ENCODE data around the gene CMSS1.

The CMSS1 gene

DNA sequence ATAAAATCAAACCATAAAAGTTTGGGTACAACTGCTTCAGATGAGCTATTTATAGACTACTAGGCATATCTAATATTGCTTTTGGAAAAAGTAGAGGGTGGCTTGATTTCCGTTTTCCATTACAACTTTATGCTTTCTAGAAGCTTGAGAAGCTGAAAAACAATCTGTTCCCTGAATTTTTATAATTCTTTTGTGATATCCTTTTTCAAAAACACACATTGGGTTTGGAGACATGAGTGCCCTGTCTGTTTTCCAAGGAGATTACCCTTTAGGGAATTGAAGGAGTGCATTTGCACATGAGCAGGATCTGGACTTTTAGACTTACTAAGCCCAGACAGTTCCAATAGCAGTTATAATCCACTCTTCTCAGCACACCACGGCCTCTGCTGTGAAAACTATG is 346.1 kb downstream of the CMSS1 start:
- no peak overlapping the region for H3K27ac Mint-ChIP-seq
- no peaks in the 10 kb centered on the region for H3K27me3 Mint-ChIP-seq
- H3K36me3 Mint-ChIP-seq = peaks cover 11% of the 10 kb centered on the region
- DNase-seq (ENCODE audit: low spot score in 2 of 2) (no peak), ATAC-seq (ENCODE audit: low read depth) (no peak)
- no peak overlapping the region for H3K4me3 Mint-ChIP-seq
- no peaks in the 10 kb centered on the region for H3K9me3 Mint-ChIP-seq
- no peaks in the 10 kb centered on the region for H3K4me1 Mint-ChIP-seq

DNA sequence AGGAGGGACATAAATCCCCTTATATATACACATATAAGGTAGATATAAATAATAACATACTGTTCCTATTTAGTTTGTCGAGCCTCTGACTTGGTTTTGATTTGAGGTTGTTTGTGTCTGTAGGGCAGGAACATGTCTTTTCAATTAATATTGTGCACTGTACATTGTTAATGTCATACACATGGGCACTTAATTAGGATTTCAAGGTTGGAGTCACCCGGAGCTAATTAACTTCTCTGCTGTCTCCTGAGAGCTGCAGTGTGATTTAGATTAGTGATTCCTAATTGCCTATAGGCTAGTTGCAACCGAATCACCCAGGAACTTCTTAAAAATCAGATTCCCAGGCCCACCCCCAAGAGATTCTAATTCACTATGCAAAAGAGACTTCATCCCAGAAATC is 347.1 kb downstream of the CMSS1 start:
- no peak for DNase-seq (ENCODE audit: low spot score in 2 of 2)
- H3K9me3 Mint-ChIP-seq = no peaks in the 10 kb centered on the region
- no peak overlapping the region for H3K27ac Mint-ChIP-seq
- no peaks in the 10 kb centered on the region for H3K27me3 Mint-ChIP-seq
- H3K36me3 Mint-ChIP-seq = peaks cover 13% of the 10 kb centered on the region
- H3K4me3 Mint-ChIP-seq = no peak overlapping the region
- H3K4me1 Mint-ChIP-seq = no peaks in the 10 kb centered on the region
- ATAC-seq (ENCODE audit: low read depth) = no peak

DNA sequence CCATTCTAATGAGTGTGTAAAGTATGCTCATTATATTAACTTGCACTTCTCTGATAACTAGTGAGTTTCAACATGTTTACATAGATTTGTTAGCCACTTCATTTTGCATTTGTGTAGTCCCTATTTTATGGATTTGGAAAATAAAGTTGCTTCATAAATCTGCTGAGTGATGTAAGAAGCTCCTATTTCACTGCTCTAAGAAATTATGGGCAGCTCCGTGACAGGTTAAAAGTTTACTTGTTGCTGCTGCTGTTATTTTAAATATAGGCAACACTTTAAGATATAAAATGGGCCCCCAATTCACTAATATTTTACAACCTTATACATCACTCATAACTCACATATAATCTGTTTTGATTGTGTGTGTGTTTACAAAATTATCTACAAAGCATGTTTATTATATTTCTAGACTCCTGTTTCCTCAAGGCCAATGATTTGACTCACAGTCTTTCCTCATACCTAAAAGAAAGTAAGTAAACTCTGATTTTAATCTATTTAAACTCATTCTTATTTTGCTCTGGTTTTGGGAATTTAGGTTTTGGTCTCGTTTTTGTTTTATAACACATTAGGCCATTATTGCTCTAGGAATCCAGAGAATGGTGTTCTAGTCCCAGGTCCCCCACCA is 348.4 kb downstream of the CMSS1 start:
- H3K9me3 Mint-ChIP-seq = no peaks in the 10 kb centered on the region
- no peak overlapping the region for H3K27ac Mint-ChIP-seq
- H3K27me3 Mint-ChIP-seq = no peaks in the 10 kb centered on the region
- no peaks in the 10 kb centered on the region for H3K4me1 Mint-ChIP-seq
- H3K36me3 Mint-ChIP-seq = peaks cover 9% of the 10 kb centered on the region
- ATAC-seq (ENCODE audit: low read depth) = no peak
- no peak for DNase-seq (ENCODE audit: low spot score in 2 of 2)
- H3K4me3 Mint-ChIP-seq = no peak overlapping the region

DNA sequence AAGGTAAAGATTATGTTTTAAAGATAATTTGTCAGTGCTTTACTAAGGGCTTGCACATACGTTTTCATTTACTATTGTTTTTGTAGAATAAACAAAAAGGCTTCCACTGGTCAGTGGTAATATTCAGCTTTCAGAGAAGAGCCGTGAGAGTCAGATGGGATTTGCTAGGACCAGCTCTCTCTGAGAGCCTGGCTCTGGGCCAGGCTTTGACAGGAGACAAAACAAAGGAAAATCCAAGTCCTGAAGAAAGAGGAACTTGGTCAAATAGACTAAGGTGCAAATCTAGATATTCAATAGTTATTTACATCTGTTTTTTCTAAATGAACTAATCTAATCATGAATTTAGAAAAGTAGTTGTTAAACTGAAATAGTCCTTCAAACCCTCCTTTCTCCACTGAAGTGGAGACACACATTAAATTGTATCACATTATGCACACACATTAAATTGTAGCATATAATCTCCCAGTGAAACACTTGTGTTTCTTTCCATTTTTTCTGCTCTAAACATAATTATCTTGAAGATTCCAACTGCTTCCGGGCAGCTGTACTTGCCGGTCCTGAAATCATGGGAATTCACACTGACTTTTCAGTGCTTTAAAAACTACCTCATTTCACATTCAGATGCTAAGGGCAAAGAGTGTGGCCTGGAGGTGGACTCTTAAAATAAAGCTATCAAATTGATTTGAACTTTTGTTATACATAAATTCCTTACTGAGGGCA is 351.7 kb downstream of the CMSS1 start:
- H3K27me3 Mint-ChIP-seq = no peaks in the 10 kb centered on the region
- H3K27ac Mint-ChIP-seq = no peak overlapping the region
- H3K4me3 Mint-ChIP-seq = no peak overlapping the region
- ATAC-seq (ENCODE audit: low read depth) = no peak
- no peaks in the 10 kb centered on the region for H3K9me3 Mint-ChIP-seq
- no peak for DNase-seq (ENCODE audit: low spot score in 2 of 2)
- no peaks in the 10 kb centered on the region for H3K4me1 Mint-ChIP-seq
- H3K36me3 Mint-ChIP-seq = peaks cover 17% of the 10 kb centered on the region

DNA sequence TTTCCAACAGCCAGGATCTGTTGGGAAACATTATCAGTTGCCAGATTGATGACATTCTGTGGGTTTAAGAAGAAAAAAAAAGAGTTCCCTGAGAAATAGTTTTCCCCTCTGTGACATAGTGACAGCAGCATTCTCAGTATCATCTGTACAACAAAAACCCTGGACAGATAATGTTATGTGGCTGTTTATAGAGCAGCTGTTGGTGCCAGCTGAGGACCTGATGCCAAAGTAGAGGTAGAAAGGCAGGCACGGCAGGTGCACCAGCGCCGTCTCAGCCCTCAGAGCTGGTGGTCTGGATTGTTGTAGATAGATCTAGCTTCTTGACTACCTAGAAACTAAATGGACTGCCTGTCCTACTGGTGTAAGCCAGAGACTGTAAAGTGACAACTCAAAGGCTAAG is 352.8 kb downstream of the CMSS1 start:
- no peaks in the 10 kb centered on the region for H3K4me1 Mint-ChIP-seq
- peaks cover 15% of the 10 kb centered on the region for H3K36me3 Mint-ChIP-seq
- no peaks in the 10 kb centered on the region for H3K27me3 Mint-ChIP-seq
- no peak for DNase-seq (ENCODE audit: low spot score in 2 of 2)
- ATAC-seq (ENCODE audit: low read depth) = no peak
- no peak overlapping the region for H3K27ac Mint-ChIP-seq
- H3K9me3 Mint-ChIP-seq = no peaks in the 10 kb centered on the region
- no peak overlapping the region for H3K4me3 Mint-ChIP-seq

DNA sequence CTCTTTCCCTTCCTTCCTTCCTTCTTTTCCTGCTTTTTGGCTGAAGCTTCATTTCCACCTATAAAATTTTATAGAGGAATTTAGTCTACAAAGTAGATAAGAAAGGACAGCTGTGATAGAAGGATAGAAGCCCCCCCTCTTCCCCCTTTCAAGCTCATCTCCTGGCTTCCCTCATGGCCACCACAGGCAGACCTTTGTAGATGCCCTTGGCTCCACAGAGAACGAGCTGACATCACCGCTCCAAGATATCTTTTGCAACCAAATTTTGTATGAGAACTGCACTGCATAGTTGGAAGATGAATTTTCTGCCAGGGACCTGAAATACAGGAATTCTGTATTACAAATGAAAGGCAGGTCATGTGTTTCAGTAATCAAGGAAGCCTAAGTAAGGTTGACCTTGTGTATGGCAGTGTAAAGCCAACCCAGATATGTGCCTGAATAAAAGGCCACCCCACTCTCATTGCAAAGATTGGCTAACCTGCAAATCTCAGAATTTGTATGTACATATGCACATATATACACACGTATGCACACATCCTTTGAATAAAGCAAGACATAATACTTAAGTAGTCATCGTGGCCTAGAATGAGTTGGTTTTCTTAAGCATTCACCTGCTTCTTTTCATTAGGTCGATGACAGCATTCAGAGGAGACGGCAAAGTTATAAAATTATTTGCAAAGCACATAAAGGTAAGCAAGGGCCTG is 353.7 kb downstream of the CMSS1 start:
- H3K4me3 Mint-ChIP-seq = no peak overlapping the region
- no peak for DNase-seq (ENCODE audit: low spot score in 2 of 2)
- H3K27ac Mint-ChIP-seq = no peak overlapping the region
- H3K36me3 Mint-ChIP-seq = peaks cover 22% of the 10 kb centered on the region
- no peak for ATAC-seq (ENCODE audit: low read depth)
- no peaks in the 10 kb centered on the region for H3K9me3 Mint-ChIP-seq
- no peaks in the 10 kb centered on the region for H3K27me3 Mint-ChIP-seq
- no peaks in the 10 kb centered on the region for H3K4me1 Mint-ChIP-seq

DNA sequence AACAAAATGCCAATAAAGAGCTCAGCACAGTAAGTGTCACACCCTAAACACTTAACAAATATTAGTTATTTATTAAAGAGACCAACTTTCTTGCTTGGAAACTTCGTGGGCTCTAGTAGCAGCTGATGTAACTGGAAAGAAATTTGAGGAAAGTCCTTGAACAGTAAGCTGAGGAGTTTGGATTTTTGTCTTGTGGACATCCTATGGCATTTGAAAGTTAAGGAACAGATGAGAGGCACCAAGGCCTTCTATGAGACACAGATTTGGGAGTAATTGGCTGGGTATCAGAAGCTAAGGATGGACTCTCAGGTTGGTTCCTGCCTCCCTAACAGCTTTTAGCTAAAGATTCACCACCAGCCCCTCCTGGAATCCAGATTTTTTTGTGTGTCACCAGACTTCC is 356.3 kb downstream of the CMSS1 start:
- ATAC-seq (ENCODE audit: low read depth) (no peak), DNase-seq (ENCODE audit: low spot score in 2 of 2) (no peak)
- Mint-ChIP-seq H3K4me3 (no peak overlapping the region), H3K27me3 (no peaks in the 10 kb centered on the region), H3K36me3 (peaks cover 34% of the 10 kb centered on the region), H3K4me1 (no peaks in the 10 kb centered on the region), H3K27ac (no peak overlapping the region), H3K9me3 (peaks cover 3% of the 10 kb centered on the region)

DNA sequence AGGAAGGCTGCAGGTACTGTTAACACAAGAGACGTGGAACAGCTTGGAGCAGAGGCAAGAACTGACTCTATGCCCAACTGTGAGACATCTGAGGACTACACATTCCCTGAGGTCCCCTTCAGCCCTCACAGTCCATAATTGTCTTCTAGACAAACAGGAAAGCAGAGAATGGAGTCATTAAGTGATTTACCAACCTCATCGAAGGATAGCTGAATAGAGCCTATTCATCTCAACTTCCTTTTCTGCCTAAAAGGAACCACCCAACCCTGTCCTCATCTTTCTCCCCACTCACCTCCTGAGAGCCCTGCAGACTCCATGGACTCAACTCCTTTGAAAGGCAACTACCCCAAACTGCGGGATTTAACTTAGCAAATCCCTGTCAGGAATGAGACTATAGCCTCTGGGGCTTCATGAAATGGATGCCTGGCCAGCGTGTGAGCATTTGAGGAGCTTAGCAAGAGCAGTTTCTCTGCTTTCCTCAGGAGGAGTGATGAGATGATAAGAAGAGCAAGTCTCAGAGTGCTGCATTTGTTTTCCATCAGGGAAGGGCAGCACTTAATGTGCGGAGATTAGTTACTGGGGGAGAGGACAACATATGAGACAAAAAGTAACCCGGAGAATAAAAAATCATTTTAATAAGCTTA is 358.1 kb downstream of the CMSS1 start:
- no peaks in the 10 kb centered on the region for H3K27me3 Mint-ChIP-seq
- H3K9me3 Mint-ChIP-seq = peaks cover 12% of the 10 kb centered on the region
- no peak overlapping the region for H3K4me3 Mint-ChIP-seq
- no peak for DNase-seq (ENCODE audit: low spot score in 2 of 2)
- no peak for ATAC-seq (ENCODE audit: low read depth)
- H3K36me3 Mint-ChIP-seq = peaks cover 45% of the 10 kb centered on the region
- H3K27ac Mint-ChIP-seq = no peak overlapping the region
- H3K4me1 Mint-ChIP-seq = no peaks in the 10 kb centered on the region

DNA sequence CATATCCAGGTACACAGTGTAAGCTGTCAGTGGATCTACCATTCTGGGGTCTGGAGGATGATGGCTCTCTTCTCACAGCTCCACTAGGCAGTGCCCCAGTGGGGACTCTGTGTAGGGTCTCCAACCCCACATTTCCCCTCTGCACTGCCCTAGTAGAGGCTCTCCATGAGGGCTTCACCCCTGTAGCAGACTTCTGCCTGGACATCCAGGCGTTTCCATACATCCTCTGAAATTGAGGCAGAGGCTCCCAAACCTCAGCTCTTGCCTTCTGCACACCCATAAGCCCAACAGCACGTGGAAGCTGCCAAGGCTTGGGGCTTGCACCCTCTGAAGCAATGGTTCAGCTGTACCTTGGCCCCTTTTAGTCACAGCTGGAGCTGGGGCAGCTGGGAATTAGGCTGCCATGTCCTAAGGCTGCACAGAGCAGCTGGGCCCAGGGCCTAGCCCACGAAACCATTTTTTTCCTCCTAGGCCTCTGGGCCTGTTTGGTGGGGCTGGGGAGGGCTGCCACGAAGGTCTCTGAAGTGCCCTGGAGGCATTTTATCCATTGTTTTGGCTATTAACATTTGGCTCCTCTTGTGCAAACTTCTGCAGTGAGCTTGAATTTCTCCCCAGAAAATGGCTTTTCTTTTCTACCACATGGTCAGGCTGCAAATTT is 362.2 kb downstream of the CMSS1 start:
- DNase-seq (ENCODE audit: low spot score in 2 of 2) (no peak), ATAC-seq (ENCODE audit: low read depth) (no peak)
- H3K27ac Mint-ChIP-seq = no peak overlapping the region
- peaks cover 12% of the 10 kb centered on the region for H3K9me3 Mint-ChIP-seq
- no peaks in the 10 kb centered on the region for H3K27me3 Mint-ChIP-seq
- peaks cover 41% of the 10 kb centered on the region for H3K36me3 Mint-ChIP-seq
- H3K4me1 Mint-ChIP-seq = no peaks in the 10 kb centered on the region
- no peak overlapping the region for H3K4me3 Mint-ChIP-seq

DNA sequence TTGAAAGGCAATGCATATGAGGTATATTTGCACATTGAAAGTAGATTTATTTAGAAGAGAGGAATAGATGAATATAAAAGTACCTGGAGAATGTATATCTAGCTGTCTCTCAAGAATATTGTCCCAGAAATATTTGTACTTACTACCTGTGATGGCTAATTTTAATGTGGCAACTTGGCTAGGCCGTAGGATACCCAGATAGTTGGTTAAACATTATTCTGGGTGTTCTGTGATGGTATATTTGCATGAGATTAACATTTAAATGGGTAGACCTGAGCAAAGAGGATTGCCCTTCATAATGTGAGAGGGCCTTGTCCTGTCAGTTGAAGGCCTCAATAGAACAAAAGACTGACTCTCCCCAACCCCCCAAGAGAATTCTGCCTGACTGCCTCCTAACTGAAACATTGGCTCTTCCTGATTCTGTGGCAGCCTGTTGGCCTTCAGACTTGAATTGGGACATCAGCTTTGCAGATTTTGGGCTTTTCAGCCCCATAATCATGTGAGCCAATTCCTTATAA is 366.0 kb downstream of the CMSS1 start:
- H3K27ac Mint-ChIP-seq = no peak overlapping the region
- DNase-seq (ENCODE audit: low spot score in 2 of 2) (no peak), ATAC-seq (ENCODE audit: low read depth) (no peak)
- peaks cover 21% of the 10 kb centered on the region for H3K36me3 Mint-ChIP-seq
- H3K27me3 Mint-ChIP-seq = no peaks in the 10 kb centered on the region
- no peak overlapping the region for H3K4me3 Mint-ChIP-seq
- H3K9me3 Mint-ChIP-seq = peaks cover 12% of the 10 kb centered on the region
- no peaks in the 10 kb centered on the region for H3K4me1 Mint-ChIP-seq

DNA sequence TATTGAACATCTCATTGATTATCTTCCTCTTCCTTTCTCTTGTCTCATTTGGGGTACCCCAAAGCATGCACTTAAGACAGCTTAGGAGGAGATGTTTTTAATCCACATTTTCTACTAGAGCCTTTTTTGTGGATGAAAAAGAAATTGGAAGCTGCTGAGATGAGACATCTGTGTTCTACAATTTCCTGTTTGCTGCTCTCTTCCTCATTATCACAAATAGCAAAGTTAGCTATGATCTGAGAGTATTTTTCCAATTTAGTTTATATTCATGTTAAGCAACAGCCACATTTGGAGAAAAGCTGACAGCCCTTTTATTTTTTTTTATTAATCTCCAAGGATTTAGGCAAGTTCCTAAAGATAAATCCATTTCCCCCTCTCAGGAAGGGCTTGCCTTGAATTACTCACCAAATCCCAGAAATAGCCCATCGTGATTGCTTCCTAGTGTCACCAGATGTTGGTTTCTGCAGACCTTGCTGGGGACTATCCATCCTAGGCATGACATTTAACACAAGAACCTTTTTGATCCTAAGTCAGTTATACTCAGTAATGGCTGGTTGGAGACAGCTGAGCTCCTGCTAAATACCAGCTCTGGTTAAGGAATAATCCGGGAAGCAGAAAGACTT is 367.4 kb downstream of the CMSS1 start:
- Mint-ChIP-seq H3K9me3 (peaks cover 6% of the 10 kb centered on the region), H3K4me3 (no peak overlapping the region), H3K36me3 (peaks cover 12% of the 10 kb centered on the region), H3K27me3 (no peaks in the 10 kb centered on the region), H3K27ac (no peak overlapping the region), H3K4me1 (no peaks in the 10 kb centered on the region)
- ATAC-seq (ENCODE audit: low read depth) (no peak), DNase-seq (ENCODE audit: low spot score in 2 of 2) (no peak)

DNA sequence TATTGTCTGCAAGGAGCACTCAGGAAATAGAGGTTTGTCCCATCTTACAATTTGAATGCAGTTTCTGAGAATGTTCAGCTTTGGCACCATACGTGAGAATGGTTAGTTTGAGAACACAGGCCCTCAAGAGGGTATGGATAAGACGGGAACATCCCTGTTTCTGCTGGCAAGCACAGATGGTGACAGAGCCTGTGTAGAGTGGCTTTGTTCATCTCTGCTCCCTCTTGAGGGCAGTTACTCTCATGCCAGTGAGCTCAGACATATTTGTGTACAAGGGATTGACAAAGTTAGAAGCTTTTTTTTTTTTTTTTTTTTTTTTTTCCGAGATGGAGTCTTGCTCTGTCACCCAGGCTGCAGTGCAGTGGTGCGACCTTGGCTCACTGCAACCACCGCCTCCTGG is 368.2 kb downstream of the CMSS1 start:
- Mint-ChIP-seq H3K36me3 (peaks cover 9% of the 10 kb centered on the region), H3K9me3 (no peaks in the 10 kb centered on the region), H3K27me3 (no peaks in the 10 kb centered on the region), H3K4me3 (no peak overlapping the region), H3K4me1 (no peaks in the 10 kb centered on the region), H3K27ac (no peak overlapping the region)
- ATAC-seq (ENCODE audit: low read depth) = no peak
- no peak for DNase-seq (ENCODE audit: low spot score in 2 of 2)

DNA sequence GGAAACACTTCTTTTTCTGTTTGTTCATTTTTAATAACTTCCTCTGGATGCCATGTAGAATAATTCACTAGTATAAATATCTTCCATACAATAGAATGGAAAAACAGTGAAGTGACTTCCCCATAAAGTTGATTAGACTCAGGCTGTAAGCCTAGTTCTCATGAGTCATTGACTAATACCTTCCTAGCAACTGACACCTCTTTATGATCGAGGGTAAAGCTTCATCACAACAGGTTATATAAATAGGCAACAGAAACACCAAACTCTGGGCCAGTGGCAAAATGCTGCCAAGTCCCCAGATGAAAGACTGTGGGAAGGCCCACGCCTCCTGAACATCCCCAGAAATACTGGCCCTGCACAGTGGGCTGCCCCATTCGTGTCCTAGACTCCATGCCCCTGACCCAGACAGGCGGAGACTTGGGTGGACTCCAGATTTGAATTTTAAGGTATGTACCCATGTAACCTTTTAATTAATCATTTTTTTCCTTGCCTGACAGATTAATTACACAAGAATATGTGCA is 371.8 kb downstream of the CMSS1 start:
- no peak for DNase-seq (ENCODE audit: low spot score in 2 of 2)
- Mint-ChIP-seq H3K27ac (no peak overlapping the region), H3K4me1 (no peaks in the 10 kb centered on the region), H3K9me3 (no peaks in the 10 kb centered on the region), H3K36me3 (peaks cover 4% of the 10 kb centered on the region), H3K27me3 (no peaks in the 10 kb centered on the region), H3K4me3 (no peak overlapping the region)
- ATAC-seq (ENCODE audit: low read depth) = no peak

Data from memory B cell (primary cell).